Astrocyte (in vitro differentiated cells and primary cell): Measurements from ENCODE around the gene SAMD10. TPM values are rescaled to one million over a fixed set of nuclear protein-coding genes. Genes with fewer than 3 reads are reported as not detected.

Experiments used
- DNase-seq: peaks from one replicate; pipeline ENCODE4 v3.0.0-alpha.2; 2010; ENCODE audit warnings: low read depth
- FAIRE-seq: peaks from 2 replicates; lab custom pipeline; 2011; peaks lifted over from hg19 to GRCh38; lab: Jason Lieb, UNC
- H2AFZ ChIP-seq: 2 replicates; pipeline ENCODE4 v1.6.0; 2012; ENCODE audit warnings: low read depth, low read length, inconsistent platforms
- H3K27ac ChIP-seq: 2 replicates; pipeline ENCODE4 v1.5.1; 2011; ENCODE audit warnings: low read depth, low read length, inconsistent platforms
- H3K27me3 ChIP-seq: 2 replicates; pipeline ENCODE4 v1.6.0; 2011; ENCODE audit warnings: low read length, inconsistent platforms; ENCODE audit not compliant: insufficient read depth
- H3K36me3 ChIP-seq: 2 replicates; pipeline ENCODE4 v1.5.1; 2011; ENCODE audit warnings: low read length, inconsistent platforms; ENCODE audit not compliant: insufficient read depth
- H3K4me1 ChIP-seq: 2 replicates; pipeline ENCODE4 v1.5.1; 2011; ENCODE audit warnings: low read length, inconsistent platforms; ENCODE audit not compliant: insufficient read depth
- H3K4me2 ChIP-seq: 2 replicates; pipeline ENCODE4 v1.6.0; 2012; ENCODE audit warnings: low read length, inconsistent platforms
- H3K4me3 ChIP-seq: 2 replicates; pipeline ENCODE4 v1.5.1; 2011; ENCODE audit warnings: low read depth, mild to moderate bottlenecking, low read length, inconsistent platforms; ENCODE audit not compliant: insufficient read depth
- H3K79me2 ChIP-seq: 2 replicates; pipeline ENCODE4 v1.6.0; 2012; ENCODE audit warnings: mild to moderate bottlenecking, low read length, inconsistent platforms; ENCODE audit not compliant: insufficient read depth
- H3K9ac ChIP-seq: 2 replicates; pipeline ENCODE4 v1.6.0; 2012; ENCODE audit warnings: mild to moderate bottlenecking, low read length, inconsistent platforms
- H3K9me3 ChIP-seq: 2 replicates; pipeline ENCODE4 v1.5.1; 2012; ENCODE audit warnings: low read depth, mild to moderate bottlenecking, low read length, inconsistent platforms; ENCODE audit not compliant: insufficient read depth
- H4K20me1 ChIP-seq: 2 replicates; pipeline ENCODE4 v1.6.0; 2012; ENCODE audit warnings: low read length, inconsistent platforms; ENCODE audit not compliant: insufficient read depth
- H3K27ac Mint-ChIP-seq: one replicate; pipeline ENCODE4 v1.8.0; 2021; ENCODE audit warnings: mild to moderate bottlenecking, mixed read lengths; ENCODE audit not compliant: unreplicated experiment
- H3K27me3 Mint-ChIP-seq: one replicate; pipeline ENCODE4 v1.8.0; 2021; ENCODE audit warnings: low read depth, mixed read lengths; ENCODE audit not compliant: unreplicated experiment
- H3K36me3 Mint-ChIP-seq: one replicate; pipeline ENCODE4 v1.8.0; 2021; ENCODE audit warnings: low read depth, mixed read lengths; ENCODE audit not compliant: unreplicated experiment
- H3K4me1 Mint-ChIP-seq: one replicate; pipeline ENCODE4 v1.8.0; 2021; ENCODE audit warnings: low read depth, mixed read lengths; ENCODE audit not compliant: unreplicated experiment
- H3K4me3 Mint-ChIP-seq: one replicate; pipeline ENCODE4 v1.8.0; 2021; ENCODE audit warnings: mild to moderate bottlenecking, moderate library complexity, mixed read lengths; ENCODE audit not compliant: unreplicated experiment
- H3K9me3 Mint-ChIP-seq: one replicate; pipeline ENCODE4 v1.8.0; 2021; ENCODE audit warnings: mild to moderate bottlenecking, mixed read lengths; ENCODE audit not compliant: unreplicated experiment
- CTCF ChIP-seq: IDR thresholded peaks from 2 replicates; pipeline ENCODE4 v1.5.1; 2011; ENCODE audit warnings: low read depth, mild to moderate bottlenecking, inconsistent platforms, low read length, moderate library complexity; ENCODE audit not compliant: insufficient read depth
- EZH2 ChIP-seq: IDR thresholded peaks from 2 replicates; pipeline ENCODE4 v1.6.1; 2012; ENCODE audit warnings: mild to moderate bottlenecking, low read length, inconsistent platforms; ENCODE audit not compliant: insufficient read depth
- total RNA-seq: library from RNA; stranded (reverse); gene quantifications from 2 replicates; pipeline ENCODE4 v1.2.1, GENCODE V29; 2021

SAMD10 gene
- total RNA-seq, 1 donor from 2014 or later, result 4.3 TPM

GRCh38 chr20:63929071-63929470 is 50.4 kb downstream of the SAMD10 start:
- H4K20me1 ChIP-seq, result peaks cover 75% of the 10 kb centered on the region
- FAIRE-seq, result no peak

GRCh38 chr20:63926298-63926697 is 53.1 kb downstream of the SAMD10 start:
- no peak overlapping the region for H3K4me2 ChIP-seq
- H3K79me2 ChIP-seq, result peaks cover 74% of the 10 kb centered on the region
- H3K9ac ChIP-seq, result no peak overlapping the region
- Mint-ChIP-seq H3K4me3 (no peak overlapping the region), H3K27ac (no peak overlapping the region), H3K9me3 (peaks cover 3% of the 10 kb centered on the region), H3K36me3 (peaks cover 9% of the 10 kb centered on the region), H3K27me3 (no peaks in the 10 kb centered on the region), H3K4me1 (peaks cover 5% of the 10 kb centered on the region)
- peaks cover 78% of the 10 kb centered on the region for H4K20me1 ChIP-seq
- H3K27ac ChIP-seq, result no peak overlapping the region
- H3K36me3 ChIP-seq, result peaks cover 13% of the 10 kb centered on the region
- H2AFZ ChIP-seq, result no peak overlapping the region
- TF ChIP-seq EZH2 (no peak), CTCF (no peak)
- no peaks in the 10 kb centered on the region for H3K27me3 ChIP-seq
- H3K4me1 ChIP-seq, result no peaks in the 10 kb centered on the region
- no peaks in the 10 kb centered on the region for H3K9me3 ChIP-seq
- no peak for DNase-seq
- FAIRE-seq, result no peak
- no peak overlapping the region for H3K4me3 ChIP-seq

More at GRCh38 chr20:63929071-63929470, 50.4 kb downstream of the SAMD10 start:
- Histone ChIP-seq H3K4me2 (no peak overlapping the region), H3K9ac (no peak overlapping the region), H3K9me3 (no peaks in the 10 kb centered on the region), H3K4me1 (no peaks in the 10 kb centered on the region), H3K27ac (no peak overlapping the region), H2AFZ (no peak overlapping the region), H3K27me3 (no peaks in the 10 kb centered on the region), H3K79me2 (peaks cover 61% of the 10 kb centered on the region), H3K36me3 (peaks cover 18% of the 10 kb centered on the region), H3K4me3 (no peak overlapping the region)
- peaks cover 5% of the 10 kb centered on the region for H3K4me1 Mint-ChIP-seq
- TF ChIP-seq CTCF, result no peak
- no peak for TF ChIP-seq EZH2
- no peak overlapping the region for H3K27ac Mint-ChIP-seq
- no peak for DNase-seq
- no peaks in the 10 kb centered on the region for H3K27me3 Mint-ChIP-seq
- peaks cover 11% of the 10 kb centered on the region for H3K36me3 Mint-ChIP-seq
- H3K9me3 Mint-ChIP-seq, result peaks cover 3% of the 10 kb centered on the region
- H3K4me3 Mint-ChIP-seq, result no peak overlapping the region

GRCh38 chr20:63924241-63924640 is 55.2 kb downstream of the SAMD10 start:
- Histone ChIP-seq H3K4me1 (no peaks in the 10 kb centered on the region), H3K4me2 (no peak overlapping the region), H3K9me3 (no peaks in the 10 kb centered on the region), H4K20me1 (peaks cover 76% of the 10 kb centered on the region), H3K36me3 (peaks cover 13% of the 10 kb centered on the region), H3K4me3 (no peak overlapping the region), H3K9ac (no peak overlapping the region), H3K27ac (no peak overlapping the region), H3K27me3 (no peaks in the 10 kb centered on the region), H3K79me2 (peaks cover 78% of the 10 kb centered on the region), H2AFZ (no peak overlapping the region)
- Mint-ChIP-seq H3K27me3 (no peaks in the 10 kb centered on the region), H3K4me1 (peaks cover 5% of the 10 kb centered on the region), H3K4me3 (no peak overlapping the region), H3K9me3 (peaks cover 3% of the 10 kb centered on the region), H3K36me3 (peaks cover 9% of the 10 kb centered on the region), H3K27ac (no peak overlapping the region)
- FAIRE-seq (no peak), DNase-seq (no peak)
- TF ChIP-seq EZH2 (no peak), CTCF (no peak)
